IMR-90 (cell line): ENCODE measurements around the gene ALDH1L2.

ENCODE experiments used
- CEBPB ChIP-seq: IDR thresholded peaks from 2 replicates; pipeline ENCODE4 v1.6.1; 2012; ENCODE audit warnings: low read depth, low read length, improper control_type of control experiment
- POLR2A ChIP-seq: IDR thresholded peaks from 2 replicates; pipeline ENCODE4 v1.6.1; 2012; ENCODE audit warnings: mild to moderate bottlenecking, low read depth, low read length
- RAD21 ChIP-seq: IDR thresholded peaks from 2 replicates; pipeline ENCODE4 v1.6.1; 2012; ENCODE audit warnings: low read length, improper control_type of control experiment

DNA sequence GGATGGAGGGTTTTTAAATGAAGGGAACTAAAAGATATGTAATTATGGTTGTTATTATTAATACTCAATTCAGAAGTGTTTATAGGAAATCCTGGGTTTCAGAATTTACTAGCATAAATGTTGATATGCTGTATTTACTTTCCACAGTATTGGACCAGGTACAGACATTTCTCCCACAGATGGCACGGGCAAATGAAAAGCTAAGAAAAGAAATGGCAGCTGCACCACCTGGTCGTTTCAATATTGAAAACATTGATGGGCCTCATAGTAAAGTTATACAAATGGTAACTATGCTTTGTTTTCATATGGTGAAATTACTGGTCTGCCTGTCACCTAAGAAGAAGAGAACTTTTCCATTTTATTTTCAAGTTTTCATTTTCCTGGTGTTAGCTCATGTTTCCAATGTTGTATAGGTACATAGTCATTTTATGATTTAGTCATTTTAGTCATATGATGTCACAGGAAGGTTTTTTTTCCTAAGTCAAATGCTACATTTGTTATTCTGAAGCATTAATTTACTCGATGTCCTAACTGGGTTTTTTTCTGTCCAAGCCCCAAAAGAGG lies 92.6 kb downstream of the ALDH1L2 start:
- TF ChIP-seq POLR2A = no peak
- no peak for TF ChIP-seq CEBPB
- TF ChIP-seq RAD21 = no peak
